ENCODE results near the gene ATP11C.
"Not testable (repeated sequence)": the region's sequence is repeated elsewhere in the genome, so short reads cannot be mapped to it uniquely, and the experiment has no call there.

Gene ATP11C

GRCh38 chrX:139924069-139924695 is 8.7 kb downstream of the ATP11C start:
- DNase-seq = no peak

- not testable (repeated sequence) for DNase-seq
Measured at GRCh38 chrX:139921142-139921541, 11.7 kb downstream of the ATP11C start.

GRCh38 chrX:139920316-139920715 is 12.5 kb downstream of the ATP11C start:
- no peak for DNase-seq

- no peak for DNase-seq
Measured at GRCh38 chrX:139914421-139914820, 18.4 kb downstream of the ATP11C start.

GRCh38 chrX:139909712-139910111 is 23.1 kb downstream of the ATP11C start:
- no peak for DNase-seq

GRCh38 chrX:139907078-139907477 is 25.8 kb downstream of the ATP11C start:
- no peak for DNase-seq

- DNase-seq = no peak
Measured at GRCh38 chrX:139905743-139906142, 27.1 kb downstream of the ATP11C start.

GRCh38 chrX:139905051-139905450 is 27.8 kb downstream of the ATP11C start:
- DNase-seq = no peak

GRCh38 chrX:139903210-139903609 is 29.6 kb downstream of the ATP11C start:
- DNase-seq = no peak

- no peak for DNase-seq
Measured at GRCh38 chrX:139902559-139902958, 30.3 kb downstream of the ATP11C start.

GRCh38 chrX:139898334-139898733 is 34.5 kb downstream of the ATP11C start:
- no peak for DNase-seq

GRCh38 chrX:139892512-139892911 is 40.3 kb downstream of the ATP11C start:
- no peak for DNase-seq

GRCh38 chrX:139890991-139891700 is 41.7 kb downstream of the ATP11C start:
- no peak for DNase-seq

- no peak for DNase-seq
Measured at GRCh38 chrX:139889760-139890159, 43.1 kb downstream of the ATP11C start.

- DNase-seq = no peak
Measured at GRCh38 chrX:139883984-139884383, 48.9 kb downstream of the ATP11C start.

GRCh38 chrX:139882299-139882698 is 50.6 kb downstream of the ATP11C start:
- DNase-seq = no peak

GRCh38 chrX:139881572-139881971 is 51.3 kb downstream of the ATP11C start:
- DNase-seq = no peak

GRCh38 chrX:139881130-139881529 is 51.7 kb downstream of the ATP11C start:
- no peak for DNase-seq

GRCh38 chrX:139877710-139878414 is 55.0 kb downstream of the ATP11C start:
- no peak for DNase-seq

GRCh38 chrX:139875841-139876240 is 57.0 kb downstream of the ATP11C start:
- DNase-seq = no peak

- no peak for DNase-seq
Measured at GRCh38 chrX:139869796-139870195, 63.1 kb downstream of the ATP11C start.

GRCh38 chrX:139864640-139865039 is 68.2 kb downstream of the ATP11C start:
- no peak for DNase-seq

- DNase-seq = no peak
Measured at GRCh38 chrX:139862208-139862607, 70.6 kb downstream of the ATP11C start.

GRCh38 chrX:139856826-139857225 is 76.0 kb downstream of the ATP11C start:
- not testable (repeated sequence) for DNase-seq
